GM18907 (cell line): ENCODE data around the gene VEGFA.

Source experiments
- ATAC-seq: cut with Tn5 transposase; IDR thresholded peaks from one replicate; pipeline ENCODE4 v1.9.1; 2021; ENCODE audit warnings: mild to moderate bottlenecking, moderate library complexity; ENCODE audit not compliant: unreplicated experiment

Gene VEGFA

DNA sequence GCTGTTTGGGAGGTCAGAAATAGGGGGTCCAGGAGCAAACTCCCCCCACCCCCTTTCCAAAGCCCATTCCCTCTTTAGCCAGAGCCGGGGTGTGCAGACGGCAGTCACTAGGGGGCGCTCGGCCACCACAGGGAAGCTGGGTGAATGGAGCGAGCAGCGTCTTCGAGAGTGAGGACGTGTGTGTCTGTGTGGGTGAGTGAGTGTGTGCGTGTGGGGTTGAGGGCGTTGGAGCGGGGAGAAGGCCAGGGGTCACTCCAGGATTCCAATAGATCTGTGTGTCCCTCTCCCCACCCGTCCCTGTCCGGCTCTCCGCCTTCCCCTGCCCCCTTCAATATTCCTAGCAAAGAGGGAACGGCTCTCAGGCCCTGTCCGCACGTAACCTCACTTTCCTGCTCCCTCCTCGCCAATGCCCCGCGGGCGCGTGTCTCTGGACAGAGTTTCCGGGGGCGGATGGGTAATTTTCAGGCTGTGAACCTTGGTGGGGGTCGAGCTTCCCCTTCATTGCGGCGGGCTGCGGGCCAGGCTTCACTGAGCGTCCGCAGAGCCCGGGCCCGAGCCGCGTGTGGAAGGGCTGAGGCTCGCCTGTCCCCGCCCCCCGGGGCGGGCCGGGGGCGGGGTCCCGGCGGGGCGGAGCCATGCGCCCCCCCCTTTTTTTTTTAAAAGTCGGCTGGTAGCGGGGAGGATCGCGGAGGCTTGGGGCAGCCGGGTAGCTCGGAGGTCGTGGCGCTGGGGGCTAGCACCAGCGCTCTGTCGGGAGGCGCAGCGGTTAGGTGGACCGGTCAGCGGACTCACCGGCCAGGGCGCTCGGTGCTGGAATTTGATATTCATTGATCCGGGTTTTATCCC is at the start of gene VEGFA:
VEGFA (plus strand) TSS at position 686 of the 846 bp plus-strand sequence.
- peak; percentile 50 for ATAC-seq

GRCh38 chr6:43720999-43721398 is 49.0 kb upstream of the VEGFA start:
- ATAC-seq, result no peak

- no peak for ATAC-seq
Observed at GRCh38 chr6:43722920-43723545, 47.0 kb upstream of the VEGFA start.

- peak; percentile 56 for ATAC-seq
Observed at GRCh38 chr6:43723737-43724295, 46.2 kb upstream of the VEGFA start.

DNA sequence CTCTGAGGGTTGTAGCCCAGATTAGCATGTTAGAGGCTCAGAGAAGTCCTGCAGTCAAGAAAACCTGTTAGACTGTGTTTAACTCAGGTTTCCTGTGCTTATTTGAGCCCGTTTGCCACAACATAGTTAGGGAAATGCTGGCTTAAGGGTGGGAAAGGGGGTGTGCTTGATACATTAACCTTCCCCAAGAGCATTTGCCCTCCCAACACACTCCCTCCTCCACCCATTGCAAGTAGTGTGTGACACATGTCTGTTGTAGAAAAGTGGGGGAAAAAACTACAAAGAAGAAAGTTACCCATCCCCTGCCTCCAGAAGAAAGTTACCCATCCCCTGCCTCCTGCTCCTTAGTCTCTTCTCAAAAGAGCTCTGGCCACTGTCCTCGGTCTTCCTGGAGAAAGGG is 45.7 kb upstream of the VEGFA start:
- ATAC-seq, result no peak

DNA sequence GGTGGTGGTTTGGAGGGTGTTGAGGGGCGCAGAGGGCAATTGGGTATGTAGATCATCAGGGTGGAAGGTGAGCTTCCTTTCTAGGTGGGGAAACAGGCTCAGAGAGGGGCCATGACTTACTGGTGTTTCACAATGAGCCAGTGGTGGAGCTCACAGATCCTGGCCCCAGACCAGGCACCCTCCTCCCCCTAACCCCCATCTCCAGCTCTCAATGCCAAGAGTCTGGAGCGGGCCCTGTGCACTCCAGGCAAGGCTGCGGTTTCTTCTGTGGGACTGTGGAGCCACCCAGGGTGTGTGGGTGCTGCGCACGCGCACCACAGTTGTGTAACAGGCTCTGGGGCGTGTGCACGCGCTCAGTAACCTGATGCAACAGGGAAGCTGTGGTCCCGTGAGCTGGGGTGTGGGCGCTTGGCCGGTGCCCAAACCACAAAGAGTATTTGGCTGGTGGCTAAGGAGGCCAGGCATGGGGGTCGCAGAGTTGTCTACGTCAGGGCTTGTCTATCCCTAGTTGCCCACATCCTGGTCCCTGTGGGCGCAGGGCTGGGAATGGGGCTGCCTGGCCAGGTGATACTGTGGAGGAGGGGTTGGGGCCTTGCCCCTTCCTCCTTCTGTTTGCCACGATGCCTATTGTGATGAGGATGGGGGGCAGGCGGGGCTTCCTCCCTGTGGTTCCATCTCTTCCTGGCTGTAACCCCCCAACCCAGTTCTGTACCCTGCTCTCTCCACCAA is 44.9 kb upstream of the VEGFA start:
- ATAC-seq, result peak; percentile 81

- peak; percentile 7 for ATAC-seq
Observed at GRCh38 chr6:43725643-43726580, 44.1 kb upstream of the VEGFA start.

- no peak for ATAC-seq
Observed at GRCh38 chr6:43727634-43728033, 42.4 kb upstream of the VEGFA start.

GRCh38 chr6:43728586-43728985 is 41.4 kb upstream of the VEGFA start:
- ATAC-seq, result no peak

- ATAC-seq, result no peak
Observed at GRCh38 chr6:43729537-43729936, 40.5 kb upstream of the VEGFA start.

DNA sequence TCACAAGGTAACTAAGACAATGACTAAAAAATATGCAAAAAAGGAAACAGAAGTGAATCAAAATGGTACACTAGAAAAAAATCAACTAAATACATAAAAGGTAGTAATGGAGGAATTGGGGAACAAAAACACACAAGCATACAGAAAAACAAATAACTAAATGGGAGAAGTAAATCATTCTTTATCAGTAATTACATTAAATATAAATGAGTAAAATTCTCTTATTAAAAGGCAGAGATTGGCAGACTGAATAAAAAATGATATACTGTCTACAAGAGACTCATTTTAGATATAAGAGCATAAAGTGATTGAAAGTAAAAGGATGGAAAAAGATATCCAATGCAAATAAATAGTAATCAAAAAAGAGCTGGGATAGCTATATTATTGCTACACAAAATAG is 39.4 kb upstream of the VEGFA start:
- ATAC-seq, result no peak

- peak; percentile 77 for ATAC-seq
Observed at GRCh38 chr6:43733471-43734293, 36.3 kb upstream of the VEGFA start.

GRCh38 chr6:43734294-43734665 is 35.7 kb upstream of the VEGFA start:
- no peak for ATAC-seq

DNA sequence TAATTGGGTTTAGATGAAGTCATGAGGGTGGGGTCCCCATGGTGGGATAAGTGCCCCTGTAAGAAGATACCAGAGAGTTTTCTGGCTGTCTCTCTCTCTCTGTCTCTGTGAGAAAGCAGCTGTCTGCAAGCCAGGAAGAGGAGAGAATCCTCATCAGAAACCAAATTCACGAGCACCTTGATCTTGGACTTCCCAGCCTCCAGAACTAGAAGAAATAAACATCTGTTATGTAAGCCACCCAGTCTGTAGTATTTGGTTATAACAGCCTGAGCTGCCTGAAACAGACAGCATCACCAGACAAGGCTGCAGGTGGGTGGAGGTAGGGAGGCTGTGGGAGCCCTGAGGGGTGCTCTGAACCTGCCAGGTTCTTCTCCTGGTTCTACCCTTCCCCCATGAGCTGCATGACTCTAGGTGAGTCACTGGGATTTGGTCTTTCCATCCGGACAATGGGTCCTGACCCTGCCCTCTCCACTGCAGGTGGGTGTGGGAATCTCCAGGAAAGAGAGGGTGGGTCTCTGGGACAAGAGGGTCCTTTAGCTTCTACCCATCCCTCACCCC is 34.3 kb upstream of the VEGFA start:
- no peak for ATAC-seq

- no peak for ATAC-seq
Observed at GRCh38 chr6:43736211-43736786, 33.7 kb upstream of the VEGFA start.

- no peak for ATAC-seq
Observed at GRCh38 chr6:43736844-43737243, 33.2 kb upstream of the VEGFA start.

GRCh38 chr6:43737272-43738081 is 32.5 kb upstream of the VEGFA start:
- ATAC-seq, result no peak

DNA sequence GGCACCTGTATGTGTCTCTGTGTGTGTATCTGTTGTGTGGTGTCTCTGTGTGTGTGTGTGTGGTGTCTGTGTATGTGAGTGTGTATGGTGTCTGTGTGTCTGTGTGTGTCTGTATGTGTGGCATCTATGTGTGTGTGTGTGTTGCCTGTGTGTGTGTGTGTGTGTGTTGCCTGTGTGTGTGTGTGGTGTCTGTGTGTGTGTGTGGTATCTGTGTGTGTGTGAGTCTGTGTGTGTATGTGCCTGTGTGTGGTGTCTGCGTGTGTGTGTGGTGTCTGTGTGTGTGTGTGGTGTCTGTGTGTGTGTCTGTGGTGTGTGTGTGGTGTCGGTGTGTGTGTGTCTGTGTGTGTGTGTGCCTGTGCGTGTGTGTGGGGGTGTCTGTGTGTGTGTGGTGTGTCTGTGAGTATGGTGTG is 31.7 kb upstream of the VEGFA start:
- ATAC-seq, result no peak
